D721Med (cell line): ENCODE data around the gene BANF1.
A peak's percentile ranks its signal among the peaks of the same experiment; 100 is the strongest.

ENCODE experiments used
- DNase-seq: peaks from one replicate; pipeline ENCODE4 v3.0.0; 2011; ENCODE audit warnings: low spot score; ENCODE audit not compliant: insufficient read length
- FAIRE-seq: peaks from 2 replicates; lab custom pipeline; 2011; peaks lifted over from hg19 to GRCh38; lab: Jason Lieb, UNC
- TF ChIP-seq, protein P1 (sequence below): IDR thresholded peaks from 2 replicates; pipeline ENCODE4 v1.5.1; 2012; ENCODE audit warnings: mild to moderate bottlenecking, control low read depth; ENCODE audit not compliant: insufficient read depth; ENCODE audit errors: missing control alignments

Gene BANF1

DNA sequence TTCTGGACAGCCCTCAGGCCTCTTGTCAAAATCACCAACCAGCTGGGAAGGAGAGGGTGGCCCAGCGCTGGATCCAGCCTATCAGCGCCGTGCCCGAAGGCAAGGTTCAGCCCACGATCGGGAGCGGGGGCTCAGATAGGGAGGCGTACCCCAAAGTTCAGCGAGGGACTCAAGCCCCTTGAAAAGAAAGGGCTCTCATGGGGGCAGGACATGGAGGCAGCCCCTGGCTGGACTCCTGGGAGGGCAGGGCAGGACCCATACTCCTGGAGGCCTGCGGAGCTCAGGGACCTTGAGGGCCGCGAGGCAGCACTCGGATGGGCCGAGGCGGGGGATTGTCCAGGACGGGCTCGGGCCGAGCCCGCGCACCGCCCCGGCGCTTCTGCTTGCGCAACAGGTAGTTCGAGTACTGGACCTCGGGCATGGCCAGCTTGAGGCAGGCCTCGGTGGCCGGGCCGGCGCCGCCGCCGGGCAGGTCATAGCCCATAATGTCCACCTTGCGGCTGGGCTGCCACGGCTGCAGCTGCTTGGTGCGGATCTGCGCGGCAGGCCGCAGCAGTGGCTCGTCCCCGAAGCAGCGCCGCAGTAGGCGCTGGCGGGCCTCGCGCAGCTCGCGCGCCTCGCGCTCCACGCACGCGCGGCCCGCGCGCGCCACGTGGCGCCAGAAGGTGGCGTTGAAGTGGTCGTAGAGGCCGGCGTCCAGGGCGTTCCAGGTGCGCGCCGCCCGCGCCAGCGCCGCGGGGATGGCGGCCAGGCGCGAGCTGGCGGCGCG, 40.1 kb downstream of the BANF1 start:
- FAIRE-seq (no peak), DNase-seq (no peak)
- TF ChIP-seq, protein P1, sequence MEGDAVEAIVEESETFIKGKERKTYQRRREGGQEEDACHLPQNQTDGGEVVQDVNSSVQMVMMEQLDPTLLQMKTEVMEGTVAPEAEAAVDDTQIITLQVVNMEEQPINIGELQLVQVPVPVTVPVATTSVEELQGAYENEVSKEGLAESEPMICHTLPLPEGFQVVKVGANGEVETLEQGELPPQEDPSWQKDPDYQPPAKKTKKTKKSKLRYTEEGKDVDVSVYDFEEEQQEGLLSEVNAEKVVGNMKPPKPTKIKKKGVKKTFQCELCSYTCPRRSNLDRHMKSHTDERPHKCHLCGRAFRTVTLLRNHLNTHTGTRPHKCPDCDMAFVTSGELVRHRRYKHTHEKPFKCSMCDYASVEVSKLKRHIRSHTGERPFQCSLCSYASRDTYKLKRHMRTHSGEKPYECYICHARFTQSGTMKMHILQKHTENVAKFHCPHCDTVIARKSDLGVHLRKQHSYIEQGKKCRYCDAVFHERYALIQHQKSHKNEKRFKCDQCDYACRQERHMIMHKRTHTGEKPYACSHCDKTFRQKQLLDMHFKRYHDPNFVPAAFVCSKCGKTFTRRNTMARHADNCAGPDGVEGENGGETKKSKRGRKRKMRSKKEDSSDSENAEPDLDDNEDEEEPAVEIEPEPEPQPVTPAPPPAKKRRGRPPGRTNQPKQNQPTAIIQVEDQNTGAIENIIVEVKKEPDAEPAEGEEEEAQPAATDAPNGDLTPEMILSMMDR = no peak

DNA sequence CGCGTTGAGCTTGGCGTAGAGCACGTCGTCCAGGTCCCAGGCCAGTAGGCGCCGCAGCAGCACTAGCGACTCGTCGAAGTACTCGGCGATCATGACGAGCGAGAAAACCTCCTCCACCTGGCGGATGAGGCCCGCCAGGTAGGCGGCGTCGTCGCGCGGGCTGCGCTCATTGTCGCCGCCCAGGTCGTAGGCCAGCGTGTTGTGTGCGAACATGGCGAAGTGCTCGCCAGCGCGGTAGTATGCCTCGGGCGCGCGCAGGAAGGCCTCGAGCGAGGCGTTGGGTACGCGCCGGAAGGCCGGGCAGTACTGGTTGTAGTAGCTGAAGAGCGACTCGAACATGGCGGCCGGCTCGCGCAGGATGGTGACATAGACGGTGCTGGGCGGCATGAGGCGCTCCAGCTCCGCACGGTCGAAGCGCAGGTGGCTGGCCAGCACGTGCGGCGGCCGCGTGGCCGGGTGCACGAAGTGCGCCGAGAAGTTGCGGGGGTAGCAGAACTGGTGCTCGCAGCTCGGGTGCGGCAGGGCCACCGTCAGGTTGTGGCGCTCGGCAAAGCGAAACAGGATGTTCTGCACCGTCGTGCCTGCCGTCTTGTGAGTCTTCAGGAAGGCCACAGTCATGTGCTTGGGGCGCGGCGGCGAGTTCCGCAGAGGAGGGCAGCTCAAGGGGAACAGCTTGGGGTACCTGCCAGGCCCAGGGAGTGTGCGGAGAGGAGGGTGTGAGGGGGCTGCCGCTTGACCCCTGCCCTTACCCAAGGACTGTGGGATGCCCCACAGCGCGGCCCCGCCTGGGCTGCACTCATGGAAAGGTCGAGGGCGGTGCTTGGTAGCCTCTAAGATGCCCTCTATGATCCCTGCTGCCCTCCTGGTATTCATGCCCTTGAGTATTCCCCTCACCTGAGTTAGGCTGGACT, 40.9 kb downstream of the BANF1 start:
- no peak for FAIRE-seq
- TF ChIP-seq, protein P1 = no peak
- no peak for DNase-seq

DNA sequence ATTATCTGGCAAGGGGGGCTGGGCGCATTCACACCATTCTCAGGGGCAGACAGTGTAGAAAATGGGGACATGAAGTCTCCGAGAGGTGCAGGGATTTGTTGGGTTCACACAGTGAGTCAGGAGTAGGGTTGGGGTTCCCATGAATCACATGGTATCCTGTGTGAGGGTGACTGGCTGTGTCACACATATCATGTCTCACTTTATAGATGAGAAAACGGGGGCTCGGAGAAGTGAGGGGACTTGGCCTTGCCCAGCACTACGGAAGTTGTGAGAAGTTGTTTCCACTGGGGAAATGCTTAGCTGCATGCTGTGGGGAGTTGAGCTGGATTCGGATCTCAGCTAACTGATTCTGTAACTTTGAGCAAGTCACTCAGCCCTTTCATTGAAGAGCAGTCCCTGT, 42.5 kb downstream of the BANF1 start:
- TF ChIP-seq, protein P1 = no peak
- FAIRE-seq (no peak), DNase-seq (no peak)

DNA sequence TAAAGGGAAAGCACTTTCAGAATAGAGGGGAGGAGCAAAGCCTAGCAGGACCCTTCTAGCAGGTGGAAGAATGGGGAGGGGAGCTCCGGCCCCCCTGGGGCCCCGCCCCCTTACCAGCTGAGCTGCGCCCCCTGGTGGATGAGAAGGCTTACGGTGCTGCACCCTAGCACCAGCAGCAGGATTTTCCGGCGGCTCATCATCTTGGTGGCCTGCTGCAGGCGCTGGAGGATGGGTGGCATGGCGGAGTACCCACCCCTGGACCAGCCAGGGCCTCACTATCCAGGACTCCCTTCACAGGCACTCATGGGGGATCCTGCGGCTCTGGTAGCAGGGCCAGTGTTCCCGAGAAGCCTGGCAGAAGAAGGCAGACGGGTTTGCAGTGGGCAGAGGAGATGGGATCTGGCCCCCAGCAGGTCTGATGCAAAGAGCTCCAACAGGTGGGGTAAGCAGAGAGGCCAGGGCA, 42.9 kb downstream of the BANF1 start:
- peak; percentile 87 for DNase-seq
- TF ChIP-seq, protein P1 = peak; percentile 85
- no peak for FAIRE-seq

DNA sequence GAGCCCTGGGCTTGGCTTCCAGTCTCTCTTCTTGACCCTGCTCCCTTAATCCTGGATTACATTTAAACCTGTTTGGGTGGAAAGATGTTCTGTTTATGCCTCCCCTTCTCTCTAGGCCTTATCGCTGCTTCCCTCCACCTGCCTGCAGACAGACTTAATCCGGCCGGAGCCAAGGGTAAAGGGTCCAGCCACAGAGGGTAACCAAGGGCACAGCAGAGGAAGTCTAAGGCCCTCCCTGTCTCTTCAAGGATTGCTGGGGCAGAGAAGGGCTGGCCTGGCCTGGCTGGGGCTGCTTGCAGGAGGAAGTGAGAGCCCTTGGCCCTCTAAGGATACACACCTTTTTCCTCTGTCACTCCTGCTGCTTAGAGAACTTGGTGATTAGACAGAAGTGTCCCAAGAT, 44.6 kb downstream of the BANF1 start:
- DNase-seq = no peak
- peak; percentile 70 for FAIRE-seq
- TF ChIP-seq, protein P1 = no peak

DNA sequence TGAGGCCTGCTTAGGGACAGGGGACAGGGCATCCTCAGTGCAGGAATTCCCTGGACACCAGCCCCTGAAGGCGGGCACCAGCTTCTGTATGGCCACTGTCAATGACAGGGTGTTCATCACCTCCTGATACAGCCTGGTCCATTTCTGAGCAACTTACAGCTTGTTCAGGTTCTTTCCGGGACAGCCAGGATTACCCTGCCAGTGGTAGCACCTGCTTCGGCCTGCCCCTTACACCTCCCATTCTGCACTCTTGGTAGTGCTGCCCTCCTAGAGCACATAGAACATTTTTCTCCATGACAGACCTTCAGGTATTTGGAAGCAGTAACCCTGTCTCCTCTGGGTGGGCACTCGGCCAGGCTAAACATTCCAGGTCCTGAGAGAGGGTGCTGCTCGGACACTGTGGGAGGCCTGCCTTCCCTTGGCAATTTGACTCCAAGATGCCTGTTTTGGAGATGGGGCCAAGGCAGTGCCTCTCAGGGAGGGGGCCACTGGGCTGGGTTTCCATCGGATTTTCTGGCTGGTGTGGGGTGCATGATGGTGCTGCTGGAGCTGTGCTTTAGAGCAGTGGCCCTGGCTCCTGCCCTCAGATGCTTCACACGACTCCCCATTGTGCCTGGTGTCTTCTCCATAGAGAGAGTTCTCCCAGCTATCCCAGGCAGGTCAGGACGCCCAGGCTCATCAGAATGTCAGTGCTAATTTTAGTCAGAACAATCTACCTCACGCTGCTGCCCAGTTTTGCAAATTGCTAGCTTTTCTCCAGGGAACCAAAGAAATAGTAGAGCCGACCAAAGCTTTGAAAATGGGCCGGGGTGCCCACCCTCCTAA, 45.5 kb downstream of the BANF1 start:
- TF ChIP-seq, protein P1 = no peak
- no peak for FAIRE-seq
- DNase-seq = no peak
